Adipocyte (in vitro differentiated cells): ENCODE results near the gene ZNF474.

Source experiments
- DNase-seq: peaks from one replicate; pipeline ENCODE4 v3.0.0-alpha.2; 2015; ENCODE audit warnings: low read depth
- H3K27me3 ChIP-seq: replicated peaks from 2 replicates; pipeline ENCODE4 v1.7.0; 2013; ENCODE audit warnings: mild to moderate bottlenecking, low read length, moderate library complexity; ENCODE audit not compliant: control insufficient read depth, insufficient read depth
- H3K36me3 ChIP-seq: 2 replicates; pipeline ENCODE4 v1.7.0; 2013; ENCODE audit warnings: low read length, mild to moderate bottlenecking, moderate library complexity; ENCODE audit not compliant: control insufficient read depth, insufficient read depth, severe bottlenecking
- H3K4me1 ChIP-seq: 2 replicates; pipeline ENCODE4 v1.7.0; 2013; ENCODE audit warnings: mild to moderate bottlenecking, low read length, moderate library complexity; ENCODE audit not compliant: control insufficient read depth, insufficient read depth
- H3K4me3 ChIP-seq: 2 replicates; pipeline ENCODE4 v1.7.0; 2013; ENCODE audit warnings: mild to moderate bottlenecking, low read length, moderate library complexity
- H3K9ac ChIP-seq: 2 replicates; pipeline ENCODE4 v1.7.0; 2013; ENCODE audit warnings: mild to moderate bottlenecking, low read length, moderate library complexity
- H3K9me3 ChIP-seq: 2 replicates; pipeline ENCODE4 v1.7.0; 2013; ENCODE audit warnings: mild to moderate bottlenecking, low read length, moderate library complexity; ENCODE audit not compliant: control insufficient read depth

ZNF474 gene

DNA sequence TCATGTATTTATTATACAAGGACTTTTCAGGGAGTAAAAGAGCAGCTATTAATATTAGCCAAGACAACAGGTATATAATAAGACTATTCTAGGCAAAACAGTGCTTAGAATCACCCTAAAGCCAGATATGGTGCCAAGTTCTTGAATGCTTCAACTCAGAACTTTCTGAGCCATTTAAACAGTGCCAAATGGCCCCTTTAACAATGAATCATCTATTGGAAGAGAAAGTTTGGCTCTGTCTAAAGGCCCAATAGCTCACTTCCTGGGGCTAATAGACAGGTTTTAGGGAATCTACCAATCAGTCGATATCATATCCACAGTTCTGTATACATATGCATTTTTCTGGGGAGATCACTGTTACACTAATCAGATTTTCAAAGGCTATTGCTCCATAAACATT lies 42.9 kb downstream of the ZNF474 start:
- no peaks in the 10 kb centered on the region for H3K27me3 ChIP-seq
- no peak for DNase-seq
- H3K4me1 ChIP-seq = peaks cover 50% of the 10 kb centered on the region
- no peaks in the 10 kb centered on the region for H3K36me3 ChIP-seq
- H3K9ac ChIP-seq = no peak overlapping the region
- no peaks in the 10 kb centered on the region for H3K9me3 ChIP-seq
- no peak overlapping the region for H3K4me3 ChIP-seq

DNA sequence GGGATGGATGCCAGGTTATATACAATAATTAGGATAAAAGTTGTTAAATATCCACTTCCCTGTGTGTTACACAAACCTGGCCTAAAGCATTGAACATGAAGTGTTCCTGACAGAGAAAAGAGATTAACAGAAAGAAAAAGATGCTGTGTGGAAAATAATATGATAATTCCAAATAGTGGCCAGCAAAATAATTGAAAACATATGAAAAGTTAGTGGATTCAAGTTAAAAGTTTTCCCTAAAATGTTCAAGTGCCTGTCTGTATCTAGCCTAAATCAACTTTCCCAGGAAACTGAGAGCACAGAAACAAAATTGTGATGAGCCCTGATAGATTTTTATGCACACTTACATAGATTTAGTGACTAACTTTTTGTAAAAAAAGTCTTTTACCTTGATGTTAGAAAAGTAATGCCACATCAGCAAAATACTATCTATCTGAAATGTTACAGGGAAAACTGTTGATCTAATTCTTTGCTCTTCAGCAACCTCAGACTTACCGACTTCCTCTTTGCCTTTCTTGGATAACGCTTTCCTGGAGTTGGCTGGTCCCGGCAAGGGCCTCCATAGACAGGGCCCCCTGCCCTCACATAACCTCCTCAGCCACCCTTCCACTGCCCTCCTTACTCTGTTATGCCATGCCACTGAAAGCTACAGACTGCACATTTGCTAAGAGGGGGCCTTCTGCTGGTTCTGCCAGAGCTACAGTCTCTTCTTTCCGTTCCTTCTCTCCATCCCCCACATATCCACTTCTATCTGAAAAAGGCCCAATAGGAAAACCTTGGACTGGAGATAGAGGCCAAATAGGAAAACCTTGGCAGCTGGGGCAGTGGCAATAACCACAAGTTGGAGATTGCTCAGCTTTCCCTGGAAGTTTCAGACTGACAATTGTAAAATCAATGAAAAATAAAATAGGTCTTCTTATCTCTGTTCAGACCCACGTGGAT lies 44.4 kb downstream of the ZNF474 start:
- Histone ChIP-seq H3K4me3 (no peak overlapping the region), H3K36me3 (no peaks in the 10 kb centered on the region), H3K9ac (peak overlapping the region; percentile 24), H3K27me3 (no peaks in the 10 kb centered on the region), H3K9me3 (no peaks in the 10 kb centered on the region), H3K4me1 (peaks cover 50% of the 10 kb centered on the region)
- DNase-seq = no peak

DNA sequence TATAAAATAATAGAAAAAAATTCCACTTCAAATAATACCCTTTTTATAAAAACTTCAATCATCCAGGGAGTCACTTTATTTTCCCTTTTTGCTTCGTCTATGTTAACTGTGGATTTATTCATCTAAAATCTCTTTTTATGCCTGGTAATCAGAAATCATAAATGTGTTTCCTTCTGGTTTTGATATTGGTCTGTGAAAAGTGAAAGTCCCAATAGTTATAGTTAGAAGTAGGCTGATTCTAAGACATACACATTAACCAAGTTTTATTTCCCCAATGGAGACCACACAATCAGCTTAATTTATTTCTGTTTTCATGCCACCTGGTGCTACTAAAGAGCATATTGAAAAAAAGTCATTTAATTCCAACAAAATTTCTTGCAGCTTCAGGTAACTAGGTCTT lies 45.7 kb downstream of the ZNF474 start:
- Histone ChIP-seq H3K36me3 (no peaks in the 10 kb centered on the region), H3K4me3 (no peak overlapping the region), H3K27me3 (no peaks in the 10 kb centered on the region), H3K9ac (no peak overlapping the region), H3K9me3 (no peaks in the 10 kb centered on the region), H3K4me1 (peaks cover 51% of the 10 kb centered on the region)
- no peak for DNase-seq

DNA sequence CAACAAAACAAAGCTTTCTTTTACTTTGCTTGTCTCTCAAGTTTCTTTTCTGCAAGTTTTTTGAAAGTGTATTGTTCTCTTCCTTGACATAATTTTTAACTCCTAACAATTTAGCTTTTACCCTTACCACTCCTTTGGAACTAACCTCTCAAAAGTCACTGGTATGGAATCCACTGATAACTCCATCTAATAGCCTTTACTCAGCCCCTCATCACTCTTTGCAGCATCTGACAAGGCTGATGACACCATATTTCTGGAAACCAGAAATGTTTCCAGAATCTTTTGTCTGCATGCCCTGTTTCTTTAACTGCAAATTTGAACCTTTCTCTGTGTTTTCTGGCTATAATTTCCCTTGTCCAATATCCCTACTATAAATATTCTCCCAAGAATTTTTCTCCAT lies 46.5 kb downstream of the ZNF474 start:
- DNase-seq = no peak
- H3K9ac ChIP-seq = no peak overlapping the region
- no peaks in the 10 kb centered on the region for H3K27me3 ChIP-seq
- peaks cover 52% of the 10 kb centered on the region for H3K4me1 ChIP-seq
- no peaks in the 10 kb centered on the region for H3K9me3 ChIP-seq
- no peak overlapping the region for H3K4me3 ChIP-seq
- no peaks in the 10 kb centered on the region for H3K36me3 ChIP-seq

DNA sequence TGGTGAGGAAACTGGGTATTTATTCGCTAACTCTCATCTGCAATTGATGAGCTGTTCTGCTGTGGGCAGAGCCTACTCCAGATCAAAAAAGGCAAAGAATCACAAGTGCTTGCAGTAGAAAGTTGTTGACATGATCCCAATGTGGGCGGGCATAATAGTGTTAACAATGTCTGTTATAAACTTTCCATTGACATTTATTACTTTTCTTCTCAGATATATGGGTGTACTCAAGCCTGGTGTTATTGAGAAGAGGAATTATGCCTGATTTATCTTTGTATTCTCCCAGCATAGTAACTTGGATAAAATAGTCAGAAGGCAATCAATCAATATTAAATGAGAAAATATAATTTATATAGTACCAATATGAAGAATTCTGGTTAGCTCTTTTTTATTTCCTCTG lies 47.8 kb downstream of the ZNF474 start:
- no peaks in the 10 kb centered on the region for H3K9me3 ChIP-seq
- no peak for DNase-seq
- no peaks in the 10 kb centered on the region for H3K36me3 ChIP-seq
- no peaks in the 10 kb centered on the region for H3K27me3 ChIP-seq
- H3K4me3 ChIP-seq = no peak overlapping the region
- peaks cover 54% of the 10 kb centered on the region for H3K4me1 ChIP-seq
- no peak overlapping the region for H3K9ac ChIP-seq

DNA sequence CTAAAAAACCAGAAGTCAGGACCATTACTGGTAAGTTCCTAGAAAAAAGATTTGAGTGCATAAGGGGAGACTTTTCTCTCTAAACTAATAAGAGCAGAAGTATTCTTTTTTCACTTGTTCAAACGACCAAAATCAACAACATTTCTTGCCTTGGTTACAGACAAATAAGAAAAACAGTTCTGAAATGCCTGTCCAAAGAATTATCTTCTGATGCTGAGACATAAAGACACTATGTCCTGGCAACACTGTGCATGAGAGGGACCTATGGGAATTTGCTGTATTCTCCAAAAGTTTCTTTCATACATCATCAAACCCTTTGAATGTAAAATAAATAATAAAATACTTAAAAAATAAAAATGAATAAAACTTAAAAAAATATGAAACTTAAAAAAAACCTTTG lies 50.4 kb downstream of the ZNF474 start:
- Histone ChIP-seq H3K4me3 (no peak overlapping the region), H3K4me1 (peaks cover 57% of the 10 kb centered on the region), H3K9ac (peak overlapping the region; percentile 13), H3K9me3 (no peaks in the 10 kb centered on the region), H3K36me3 (no peaks in the 10 kb centered on the region), H3K27me3 (no peaks in the 10 kb centered on the region)
- DNase-seq = peak; percentile 33

DNA sequence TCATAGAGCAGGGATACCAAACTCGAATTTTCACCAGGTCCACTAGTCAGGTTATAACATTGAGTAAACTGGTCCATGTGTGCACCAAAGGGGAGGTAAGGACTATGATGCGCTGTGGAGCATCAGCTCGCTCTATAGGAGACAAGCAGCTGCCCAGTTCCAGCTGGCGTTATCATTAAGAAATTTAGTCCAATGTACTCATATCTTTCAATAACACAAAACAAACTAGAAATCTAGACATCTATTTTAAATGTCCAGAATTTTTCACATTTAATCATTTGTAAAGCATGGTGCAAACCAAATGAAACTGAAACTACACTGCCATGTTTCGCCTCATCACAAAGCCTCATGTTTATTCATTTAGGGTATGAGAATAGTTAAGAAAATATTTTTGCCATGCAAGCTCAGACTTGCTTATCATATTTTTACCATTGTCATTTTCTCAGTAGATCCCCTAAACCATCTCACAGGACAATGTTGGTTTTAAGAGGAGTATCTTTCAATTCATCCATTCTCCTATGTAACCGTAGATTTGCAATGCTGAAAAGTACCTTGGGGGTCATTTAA lies 50.9 kb downstream of the ZNF474 start:
- H3K9ac ChIP-seq = peak overlapping the region; percentile 86
- no peaks in the 10 kb centered on the region for H3K9me3 ChIP-seq
- H3K4me1 ChIP-seq = peaks cover 54% of the 10 kb centered on the region
- no peaks in the 10 kb centered on the region for H3K27me3 ChIP-seq
- no peaks in the 10 kb centered on the region for H3K36me3 ChIP-seq
- no peak for DNase-seq
- H3K4me3 ChIP-seq = peak overlapping the region; percentile 15

DNA sequence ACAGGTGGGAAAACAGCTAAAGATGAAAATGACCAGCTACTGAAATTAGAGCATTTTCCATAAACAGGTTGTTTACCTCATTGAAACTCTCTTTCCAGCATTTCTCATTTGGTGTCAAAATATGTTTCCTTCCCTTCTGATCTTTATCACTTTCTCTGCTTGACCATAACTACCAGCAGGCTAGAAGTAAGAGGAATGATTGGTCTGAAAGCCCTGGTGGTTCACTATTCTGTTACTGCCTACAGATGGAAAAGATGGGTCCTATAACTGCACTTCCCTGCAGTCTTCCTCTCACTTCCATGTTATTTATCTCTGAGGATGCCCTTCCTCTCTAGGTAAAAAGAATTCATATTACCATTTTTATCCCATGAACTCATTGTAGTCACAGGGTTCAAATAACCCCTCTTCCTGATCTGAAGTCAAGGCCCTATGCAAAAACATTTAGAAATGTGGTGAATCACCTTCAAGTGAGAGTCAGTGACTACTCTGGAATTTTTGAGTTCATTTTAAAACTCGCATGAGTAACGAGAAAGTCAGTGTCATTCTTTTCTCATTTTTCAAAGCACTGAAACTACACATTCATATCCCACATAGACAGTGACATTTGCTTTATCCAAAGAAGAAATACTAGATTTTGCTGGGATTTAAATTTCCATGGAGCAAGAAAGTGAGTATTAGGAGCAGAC lies 51.7 kb downstream of the ZNF474 start:
- H3K9me3 ChIP-seq = no peaks in the 10 kb centered on the region
- peaks cover 46% of the 10 kb centered on the region for H3K4me1 ChIP-seq
- peak overlapping the region; percentile 86 for H3K9ac ChIP-seq
- H3K36me3 ChIP-seq = no peaks in the 10 kb centered on the region
- no peaks in the 10 kb centered on the region for H3K27me3 ChIP-seq
- peak; percentile 86 for DNase-seq
- H3K4me3 ChIP-seq = peak overlapping the region; percentile 70

DNA sequence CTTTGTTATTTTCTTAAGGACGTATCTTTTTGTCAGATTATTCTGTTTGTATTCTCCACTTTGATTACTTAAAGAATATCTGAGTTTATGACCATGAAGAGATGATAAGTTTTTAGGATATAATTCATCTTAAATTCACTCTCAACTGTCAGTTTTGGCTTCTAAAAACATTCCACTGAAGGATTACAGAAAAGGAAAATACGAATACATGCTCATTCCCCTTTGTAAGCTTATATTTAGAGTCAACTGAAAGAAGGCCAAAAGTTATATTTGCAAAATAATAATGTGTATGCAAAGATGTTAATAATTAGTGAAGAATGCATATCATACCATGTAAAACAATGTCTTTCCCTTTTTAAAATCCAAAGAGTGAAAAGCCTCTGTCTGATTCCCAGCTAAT lies 52.5 kb downstream of the ZNF474 start:
- H3K36me3 ChIP-seq = no peaks in the 10 kb centered on the region
- H3K4me3 ChIP-seq = peak overlapping the region; percentile 70
- DNase-seq = peak; percentile 26
- peak overlapping the region; percentile 86 for H3K9ac ChIP-seq
- peaks cover 43% of the 10 kb centered on the region for H3K4me1 ChIP-seq
- no peaks in the 10 kb centered on the region for H3K9me3 ChIP-seq
- H3K27me3 ChIP-seq = no peaks in the 10 kb centered on the region

DNA sequence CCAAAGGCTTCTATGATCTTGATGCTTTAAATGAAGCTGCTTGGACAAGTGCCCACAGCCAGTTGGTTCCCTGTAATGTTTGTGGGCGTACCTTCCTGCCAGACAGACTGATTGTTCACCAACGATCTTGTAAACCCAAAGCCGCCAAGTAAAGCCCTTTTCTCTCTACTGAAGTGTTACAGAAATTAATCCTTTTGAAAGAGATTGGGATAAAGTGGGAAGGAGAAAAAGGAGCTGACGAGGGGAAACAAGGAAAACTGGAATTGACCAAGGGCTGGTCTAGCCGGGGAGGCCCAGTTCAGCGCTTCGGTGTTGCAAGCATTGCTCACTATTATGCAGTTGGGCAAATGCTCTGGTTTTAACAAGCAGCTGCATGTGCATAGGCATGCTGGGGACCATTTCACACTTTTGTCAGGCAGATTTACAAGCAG lies 53.2 kb downstream of the ZNF474 start:
- H3K27me3 ChIP-seq = no peaks in the 10 kb centered on the region
- no peaks in the 10 kb centered on the region for H3K36me3 ChIP-seq
- H3K9me3 ChIP-seq = no peaks in the 10 kb centered on the region
- peak; percentile 84 for DNase-seq
- H3K4me3 ChIP-seq = peak overlapping the region; percentile 70
- peak overlapping the region; percentile 86 for H3K9ac ChIP-seq
- H3K4me1 ChIP-seq = peaks cover 43% of the 10 kb centered on the region

DNA sequence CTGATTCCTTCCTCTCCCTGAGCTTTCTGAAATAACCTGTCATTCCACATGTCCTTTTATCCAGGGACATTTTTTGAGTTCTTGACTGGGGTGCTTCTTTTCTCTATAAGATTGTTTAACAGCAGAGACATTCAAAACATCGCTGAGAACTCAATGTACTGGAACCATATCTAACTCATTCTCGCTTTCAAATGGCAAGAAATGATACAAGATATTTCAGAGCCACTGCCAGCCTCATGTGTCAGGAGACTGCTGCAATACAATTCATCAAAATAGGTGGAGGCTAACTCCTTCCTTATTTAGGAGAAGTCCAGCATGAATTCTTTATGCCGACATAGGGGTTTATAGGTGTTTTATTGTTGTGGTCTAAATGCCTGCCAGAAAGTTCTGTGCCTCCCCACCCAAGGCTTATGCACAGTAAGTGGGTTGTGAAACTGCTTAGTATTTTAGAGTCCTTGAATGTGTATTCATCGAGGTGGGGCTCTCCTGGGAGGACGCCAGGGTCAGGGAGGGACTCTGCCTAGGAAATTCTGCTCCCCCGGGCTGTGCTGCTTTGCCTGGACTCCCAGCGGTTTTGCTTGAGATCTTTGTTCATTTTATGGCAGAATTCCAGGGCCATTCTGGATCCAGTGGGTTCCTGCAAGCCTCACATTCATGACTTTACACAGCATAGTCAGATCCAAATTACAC lies 53.9 kb downstream of the ZNF474 start:
- Histone ChIP-seq H3K4me1 (peaks cover 43% of the 10 kb centered on the region), H3K9me3 (no peaks in the 10 kb centered on the region), H3K4me3 (peak overlapping the region; percentile 70), H3K9ac (peak overlapping the region; percentile 86), H3K27me3 (no peaks in the 10 kb centered on the region), H3K36me3 (no peaks in the 10 kb centered on the region)
- DNase-seq = peak; percentile 93
